KMS-11 (cell line): ENCODE results near the gene HS6ST3.

Experiments used
- H2AFZ ChIP-seq: fragments of 200-600 bp; sonication (generic); 2 replicates; pipeline ENCODE4 v1.6.1; 2016; ENCODE audit warnings: antibody characterized with exemption, mixed run types, low read depth
- H3K27ac ChIP-seq: fragments of 200-600 bp; sonication (generic); 2 replicates; pipeline ENCODE4 v1.6.1; 2016; ENCODE audit warnings: mild to moderate bottlenecking, mixed run types
- H3K27me3 ChIP-seq: fragments of 200-600 bp; sonication (generic); 2 replicates; pipeline ENCODE4 v1.6.1; 2017; ENCODE audit warnings: mild to moderate bottlenecking, low read depth, mixed run types, moderate library complexity; ENCODE audit not compliant: insufficient read depth
- H3K36me3 ChIP-seq: fragments of 200-600 bp; sonication (generic); 2 replicates; pipeline ENCODE4 v1.6.1; 2017; ENCODE audit warnings: mild to moderate bottlenecking, mixed run types; ENCODE audit not compliant: insufficient read depth
- H3K4me1 ChIP-seq: fragments of 200-600 bp; sonication (generic); 2 replicates; pipeline ENCODE4 v1.6.1; 2016; ENCODE audit warnings: mild to moderate bottlenecking, low read depth, mixed run types; ENCODE audit not compliant: poor library complexity, severe bottlenecking
- H3K4me2 ChIP-seq: fragments of 200-600 bp; sonication (generic); 2 replicates; pipeline ENCODE4 v1.7.0; 2016; ENCODE audit warnings: mild to moderate bottlenecking, mixed run types
- H3K4me3 ChIP-seq: fragments of 200-600 bp; sonication (generic); IDR thresholded peaks from 2 replicates; pipeline ENCODE4 v1.6.1; 2017; ENCODE audit warnings: low read depth, low read length, mixed read lengths; ENCODE audit not compliant: insufficient read depth
- H3K79me2 ChIP-seq: fragments of 200-600 bp; sonication (generic); 2 replicates; pipeline ENCODE4 v1.6.1; 2016; ENCODE audit warnings: low read depth, mixed run types; ENCODE audit not compliant: insufficient read depth
- H3K9ac ChIP-seq: fragments of 200-600 bp; sonication (generic); 2 replicates; pipeline ENCODE4 v1.6.1; 2016; ENCODE audit warnings: mild to moderate bottlenecking, mixed run types
- H4K20me1 ChIP-seq: fragments of 200-600 bp; sonication (generic); 2 replicates; pipeline ENCODE4 v1.6.1; 2016; ENCODE audit warnings: mild to moderate bottlenecking, mixed run types; ENCODE audit not compliant: insufficient read depth
- CTCF ChIP-seq: fragments of 200-600 bp; sonication (generic); conservative IDR thresholded peaks from 2 replicates; pipeline ENCODE4 v1.6.1; 2017; ENCODE audit warnings: low read depth, mild to moderate bottlenecking, antibody characterized with exemption, low read length, moderate library complexity, mixed read lengths

The HS6ST3 gene

GRCh38 chr13:96686286-96686685 is 596.4 kb downstream of the HS6ST3 start:
- no peaks in the 10 kb centered on the region for H3K4me1 ChIP-seq
- H3K36me3 ChIP-seq, result no peaks in the 10 kb centered on the region
- H2AFZ ChIP-seq, result no peak overlapping the region
- no peak overlapping the region for H3K27ac ChIP-seq
- H3K27me3 ChIP-seq, result no peaks in the 10 kb centered on the region
- no peak for TF ChIP-seq CTCF
- H3K9ac ChIP-seq, result no peak overlapping the region
- H3K4me2 ChIP-seq, result no peak overlapping the region
- H3K4me3 ChIP-seq, result no peak overlapping the region
- no peaks in the 10 kb centered on the region for H4K20me1 ChIP-seq
- no peaks in the 10 kb centered on the region for H3K79me2 ChIP-seq

GRCh38 chr13:96687191-96687590 is 597.3 kb downstream of the HS6ST3 start:
- Histone ChIP-seq H3K27ac (no peak overlapping the region), H4K20me1 (no peaks in the 10 kb centered on the region), H3K4me3 (no peak overlapping the region), H3K4me1 (no peaks in the 10 kb centered on the region), H3K79me2 (no peaks in the 10 kb centered on the region), H3K9ac (no peak overlapping the region), H3K36me3 (no peaks in the 10 kb centered on the region), H3K4me2 (no peak overlapping the region), H2AFZ (no peak overlapping the region), H3K27me3 (no peaks in the 10 kb centered on the region)
- no peak for TF ChIP-seq CTCF

- Histone ChIP-seq H3K36me3 (no peaks in the 10 kb centered on the region), H3K4me1 (no peaks in the 10 kb centered on the region), H4K20me1 (no peaks in the 10 kb centered on the region), H2AFZ (no peak overlapping the region), H3K9ac (no peak overlapping the region), H3K27ac (no peak overlapping the region), H3K27me3 (no peaks in the 10 kb centered on the region), H3K4me3 (no peak overlapping the region), H3K79me2 (no peaks in the 10 kb centered on the region), H3K4me2 (no peak overlapping the region)
- no peak for TF ChIP-seq CTCF
Observed at GRCh38 chr13:96690998-96691397, 601.1 kb downstream of the HS6ST3 start.

GRCh38 chr13:96696389-96696900 is 606.5 kb downstream of the HS6ST3 start:
- TF ChIP-seq CTCF, result no peak
- Histone ChIP-seq H3K4me1 (no peaks in the 10 kb centered on the region), H4K20me1 (no peaks in the 10 kb centered on the region)

More at GRCh38 chr13:96696389-96696900, 606.5 kb downstream of the HS6ST3 start:
- Histone ChIP-seq H3K9ac (no peak overlapping the region), H2AFZ (no peak overlapping the region), H3K4me2 (no peak overlapping the region), H3K27ac (no peak overlapping the region), H3K27me3 (no peaks in the 10 kb centered on the region), H3K79me2 (no peaks in the 10 kb centered on the region), H3K4me3 (no peak overlapping the region), H3K36me3 (no peaks in the 10 kb centered on the region)
